HG02571 (cell line): Measurements from ENCODE around the gene AKAP13.

ENCODE experiments used
- ATAC-seq: cut with Tn5 transposase; IDR thresholded peaks from one replicate; pipeline ENCODE4 v1.9.1; 2021; ENCODE audit warnings: mild to moderate bottlenecking, moderate library complexity; ENCODE audit not compliant: unreplicated experiment

AKAP13 gene

DNA sequence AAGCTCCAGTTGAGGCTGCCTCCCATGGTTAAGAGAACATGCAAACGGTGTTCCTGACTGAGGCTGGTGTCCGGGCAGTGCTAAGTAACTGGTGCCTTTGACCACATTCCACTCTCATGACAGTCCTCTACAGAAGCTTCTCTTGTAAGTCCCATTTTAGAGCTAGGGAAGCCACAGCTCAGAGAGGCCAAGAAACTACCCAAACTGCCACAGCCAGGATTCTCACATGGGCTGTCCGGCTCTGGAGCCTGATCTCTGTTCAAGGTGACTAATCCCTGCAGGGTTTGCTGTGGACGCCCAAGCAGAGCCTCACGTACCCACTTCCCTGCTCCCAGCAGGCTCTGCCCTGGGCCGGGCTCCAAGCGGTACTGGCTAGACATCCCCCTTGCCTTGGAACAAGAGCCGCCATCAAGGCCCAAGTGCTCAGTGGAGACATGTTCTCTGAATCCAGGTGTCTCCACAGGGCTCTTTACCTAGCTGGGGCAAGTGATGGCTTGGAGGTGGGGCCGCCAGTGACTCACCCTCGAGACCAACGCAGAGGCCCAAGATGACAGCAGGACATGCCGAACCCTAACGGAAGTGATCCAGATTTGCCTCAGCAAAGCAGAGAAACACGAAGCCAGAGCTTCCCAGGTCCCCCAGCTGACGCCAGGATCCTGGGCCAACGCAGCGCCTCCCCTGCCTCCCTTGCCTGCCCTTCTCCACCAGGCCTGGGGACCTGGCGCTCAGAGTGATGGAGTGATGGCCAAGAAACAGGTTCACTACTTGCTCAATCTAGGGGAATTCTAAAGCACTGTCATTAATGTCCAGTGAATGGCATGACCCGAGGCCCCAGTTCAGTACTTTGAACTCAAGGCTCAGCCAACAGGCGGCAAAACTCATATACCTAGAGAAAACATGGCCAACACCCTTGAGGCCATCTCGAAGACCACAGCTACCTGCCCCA lies 390.0 kb downstream of the AKAP13 start:
- no peak for ATAC-seq

DNA sequence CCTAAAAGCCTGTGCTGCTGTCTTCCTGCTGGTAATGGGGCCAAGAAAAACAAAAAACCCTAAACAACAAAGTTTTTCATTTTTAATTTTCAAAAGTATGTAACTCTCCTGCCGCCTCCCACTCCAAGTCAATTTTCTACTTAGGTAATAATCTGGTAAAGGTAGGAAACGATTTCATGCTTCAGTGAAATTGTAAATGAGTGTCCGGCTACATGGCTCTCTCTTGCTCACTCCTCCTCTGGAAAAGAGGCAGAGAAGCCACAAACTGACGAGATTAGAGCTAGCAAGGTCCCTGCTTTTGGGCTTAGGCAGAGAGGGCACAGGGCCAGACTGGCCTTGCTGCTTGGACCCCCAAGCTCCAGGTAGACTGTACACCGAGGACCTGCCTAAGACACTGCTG lies 390.9 kb downstream of the AKAP13 start:
- no peak for ATAC-seq

DNA sequence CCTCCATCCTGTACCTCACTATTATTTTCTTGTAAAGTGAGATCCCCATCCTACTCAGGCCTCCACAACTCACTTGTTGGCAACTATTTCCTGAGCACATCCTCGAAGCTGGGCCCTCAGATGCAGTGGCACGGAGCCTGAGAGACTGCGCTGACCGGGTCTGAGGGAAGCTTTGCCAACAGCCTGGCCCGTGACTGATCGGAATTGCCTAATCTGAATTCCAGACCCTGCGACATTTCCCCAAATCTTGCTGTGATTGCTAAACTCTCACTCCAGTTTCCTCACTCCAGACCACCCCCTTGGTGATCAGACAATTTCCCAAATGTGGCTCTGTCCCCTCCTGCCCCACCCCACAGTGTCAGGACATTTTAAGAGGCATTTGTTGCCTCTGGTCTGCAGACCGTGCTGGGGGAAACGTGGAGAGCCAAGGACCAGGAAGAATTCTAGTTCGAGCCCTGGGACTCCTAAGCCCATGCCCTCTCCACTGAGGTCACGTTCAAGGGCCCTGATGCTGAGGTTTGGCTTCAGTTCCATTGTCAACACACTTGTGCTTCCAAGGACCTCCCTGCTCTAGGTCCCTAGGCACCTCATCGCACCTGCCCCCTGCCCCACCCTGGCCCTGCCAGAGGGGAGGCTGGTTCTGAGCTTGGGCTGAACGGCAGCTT lies 391.5 kb downstream of the AKAP13 start:
- no peak for ATAC-seq

DNA sequence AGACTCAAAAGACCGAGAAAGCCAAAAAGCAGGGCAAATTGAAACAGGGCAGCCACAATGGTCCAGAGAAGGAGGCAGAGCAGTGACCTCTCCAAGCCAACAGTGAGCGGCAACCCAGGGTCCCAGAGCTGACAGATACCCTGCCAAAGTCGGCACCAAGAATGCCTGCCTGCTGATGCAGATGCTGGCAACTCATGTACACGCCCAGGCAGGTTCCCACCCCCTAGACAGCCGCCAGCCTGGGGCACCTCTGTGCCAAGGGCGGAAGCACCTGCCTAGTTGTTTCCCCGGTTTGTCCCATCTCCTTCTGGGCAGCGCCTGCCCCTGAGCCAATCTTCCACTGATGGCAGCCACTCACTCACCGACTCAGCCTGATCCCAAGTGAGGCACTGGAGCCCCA lies 392.3 kb downstream of the AKAP13 start:
- ATAC-seq, result no peak

DNA sequence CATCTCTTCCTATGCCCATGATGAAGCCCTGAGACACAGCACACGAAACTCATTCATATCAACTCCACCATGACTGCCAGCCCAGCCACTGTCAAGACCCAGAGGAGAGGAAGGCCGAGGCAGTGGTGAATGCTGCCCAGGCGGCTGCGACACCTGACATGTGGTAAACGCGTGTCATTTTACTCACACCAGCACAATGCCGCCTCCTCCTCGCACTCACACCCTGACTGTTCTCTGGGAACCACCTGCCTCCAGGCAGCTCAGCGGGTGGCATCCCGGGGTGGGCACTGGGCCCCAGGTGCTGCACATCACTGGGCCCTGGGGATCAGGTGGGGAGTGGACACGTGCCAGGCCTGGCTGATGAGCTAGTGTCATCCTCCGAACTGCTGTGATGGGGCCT lies 392.8 kb downstream of the AKAP13 start:
- no peak for ATAC-seq

DNA sequence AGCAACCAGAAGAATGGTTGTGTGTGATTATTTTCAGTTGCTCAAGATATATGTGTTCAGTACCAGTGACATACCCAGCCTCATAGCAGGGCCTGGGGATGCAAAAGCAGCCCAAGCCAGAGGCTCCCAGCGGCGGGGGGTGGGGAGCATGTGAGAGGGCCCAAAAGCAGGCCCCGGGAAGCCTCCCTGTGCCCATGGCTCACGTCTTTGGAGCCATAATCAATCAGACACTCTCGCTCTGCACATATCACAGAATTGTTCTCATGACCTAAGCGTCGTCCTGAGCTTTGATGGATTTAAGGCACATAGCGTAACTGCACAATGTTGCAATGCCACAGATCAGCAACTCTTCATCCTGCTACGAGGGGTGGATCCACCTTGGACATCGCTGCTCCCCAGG lies 393.6 kb downstream of the AKAP13 start:
- no peak for ATAC-seq

DNA sequence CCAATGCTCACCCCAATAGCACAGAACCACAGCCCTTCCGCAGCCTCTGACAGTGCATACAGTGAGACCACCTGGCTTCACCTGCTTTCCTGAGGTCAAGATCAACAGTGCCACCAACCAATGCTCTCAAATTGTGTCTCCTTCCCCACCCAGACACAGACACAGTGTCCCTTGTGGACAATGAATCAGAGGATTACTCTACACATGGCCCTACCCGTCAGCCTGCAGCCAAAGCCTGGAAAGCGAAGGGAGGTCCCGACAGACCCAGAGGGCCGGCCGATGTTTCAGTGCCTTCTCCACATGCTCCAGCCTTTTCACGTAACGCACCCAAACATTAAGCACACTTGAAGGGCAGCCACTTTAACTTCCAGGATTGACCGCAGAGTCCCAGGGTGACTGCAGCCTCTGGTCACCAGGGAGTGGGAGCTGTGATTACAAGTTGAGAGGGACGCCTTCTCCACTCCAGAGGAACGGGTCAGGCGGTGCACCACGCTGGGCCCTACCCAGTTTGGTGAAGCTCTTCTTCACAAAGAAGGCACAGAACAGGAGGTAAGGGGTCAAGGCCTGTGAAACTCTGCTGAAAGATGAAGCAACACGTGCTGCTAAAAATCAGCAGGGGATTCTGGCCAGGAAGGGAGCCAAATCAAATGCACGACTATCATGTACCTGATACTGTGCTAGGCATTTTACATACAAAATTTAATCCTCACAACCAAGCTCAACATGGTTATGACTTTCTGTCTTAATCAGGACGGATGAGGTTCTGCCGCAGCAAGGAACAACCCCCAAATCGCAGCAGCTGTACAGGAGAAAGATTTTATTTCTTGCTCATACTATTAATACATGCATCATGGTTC lies 397.1 kb downstream of the AKAP13 start:
- no peak for ATAC-seq

DNA sequence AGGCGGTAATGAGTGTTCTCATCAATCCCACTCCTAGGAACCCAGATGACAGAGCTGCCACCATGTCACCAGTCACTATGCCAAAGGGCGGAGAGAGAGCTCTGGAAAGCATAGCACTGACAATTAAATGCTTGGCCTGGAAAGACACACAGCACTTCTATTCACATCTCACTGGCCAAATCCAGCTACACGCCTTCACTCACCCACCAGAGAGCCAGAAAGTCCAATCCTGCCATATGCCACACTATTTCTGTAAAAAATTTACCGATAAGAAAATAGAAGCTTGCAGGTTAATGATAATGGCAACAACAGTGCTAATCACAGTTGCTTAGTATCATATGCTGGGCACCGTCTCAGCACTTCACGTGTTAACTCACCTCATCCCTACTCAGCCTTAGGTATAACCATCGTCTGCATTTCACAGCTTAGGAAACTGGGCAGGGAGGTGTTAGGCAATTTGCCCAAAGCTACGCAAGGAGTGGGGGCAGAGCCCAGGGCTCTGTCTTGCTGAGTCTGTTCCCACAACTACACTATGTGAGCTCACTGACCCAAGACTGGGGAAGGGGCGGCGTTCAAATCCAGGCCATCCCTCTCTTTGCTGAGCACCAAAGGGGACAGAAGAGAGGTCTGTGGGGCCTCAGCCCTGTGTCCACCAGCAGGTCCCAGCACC lies 397.8 kb downstream of the AKAP13 start:
- no peak for ATAC-seq

DNA sequence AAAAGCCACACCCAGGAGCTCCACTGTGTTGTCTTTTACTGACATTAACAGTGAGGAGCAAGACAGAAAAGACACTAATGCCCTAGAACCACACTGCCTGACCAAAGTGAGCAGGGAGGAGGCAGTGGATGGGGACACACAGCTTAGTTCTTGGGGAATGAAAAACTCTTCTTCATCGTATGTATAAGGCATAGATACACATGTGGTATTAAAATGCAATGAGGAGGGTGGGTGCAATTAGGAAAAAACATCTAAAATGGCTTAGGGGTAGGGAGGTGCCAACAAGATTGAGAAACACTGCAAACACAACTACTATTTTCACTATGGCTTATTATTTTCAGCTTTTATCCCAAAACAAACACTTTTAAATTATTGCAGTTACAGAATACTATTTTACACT lies 398.8 kb downstream of the AKAP13 start:
- no peak for ATAC-seq

DNA sequence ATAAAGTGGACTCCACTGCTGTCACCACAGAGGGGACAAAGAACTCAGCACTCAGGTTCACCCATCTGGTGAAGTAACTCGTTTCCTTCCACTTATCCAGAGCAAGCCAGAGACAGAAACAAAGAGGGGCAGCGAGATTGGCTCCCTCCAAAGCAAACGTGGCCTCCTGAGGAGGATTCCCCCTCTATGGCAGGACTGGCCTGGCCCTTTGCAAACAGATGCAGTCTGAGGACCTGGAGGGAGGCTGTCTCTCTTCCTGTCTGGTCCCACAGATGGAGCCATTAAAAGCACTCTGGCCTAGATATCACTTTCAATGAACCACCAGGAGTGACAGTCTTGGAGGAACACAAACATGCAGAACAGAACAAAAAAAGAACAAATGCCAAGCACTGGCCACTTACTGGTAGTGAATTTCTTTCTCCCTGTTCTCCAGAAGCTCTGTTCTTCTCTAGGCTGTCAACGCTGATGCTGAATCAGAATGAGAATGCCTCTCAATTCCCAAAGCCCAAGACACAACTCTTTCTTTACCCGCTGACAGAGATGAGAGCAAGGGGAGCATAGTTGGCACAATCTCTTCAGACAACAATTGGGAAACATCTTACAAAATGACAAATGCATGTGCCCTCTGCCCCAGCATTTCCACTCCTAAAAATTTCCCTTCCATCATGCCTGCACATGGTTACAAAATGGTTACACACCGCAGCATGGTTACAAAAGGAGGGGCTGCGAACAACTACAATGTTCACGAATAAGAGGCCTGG lies 400.0 kb downstream of the AKAP13 start:
- no peak for ATAC-seq

DNA sequence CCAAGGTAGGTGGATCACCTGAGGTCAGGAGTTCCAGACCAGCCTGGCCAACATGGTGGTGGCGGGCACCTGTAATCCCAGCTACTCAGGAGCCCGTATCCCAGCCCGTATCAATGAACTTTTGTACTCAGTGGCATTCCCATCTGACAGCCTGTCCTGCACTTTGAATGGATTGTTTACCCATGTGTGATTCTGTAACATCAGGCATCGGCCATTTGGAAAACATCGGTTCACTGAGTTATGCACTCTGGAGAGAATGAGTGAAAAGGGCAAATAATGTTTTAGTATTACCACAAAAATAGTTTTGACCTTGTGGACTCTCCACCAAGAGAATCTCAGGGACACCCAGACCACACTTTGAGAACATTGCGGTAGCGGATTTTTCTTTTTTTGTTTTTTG lies 400.7 kb downstream of the AKAP13 start:
- ATAC-seq, result no peak

DNA sequence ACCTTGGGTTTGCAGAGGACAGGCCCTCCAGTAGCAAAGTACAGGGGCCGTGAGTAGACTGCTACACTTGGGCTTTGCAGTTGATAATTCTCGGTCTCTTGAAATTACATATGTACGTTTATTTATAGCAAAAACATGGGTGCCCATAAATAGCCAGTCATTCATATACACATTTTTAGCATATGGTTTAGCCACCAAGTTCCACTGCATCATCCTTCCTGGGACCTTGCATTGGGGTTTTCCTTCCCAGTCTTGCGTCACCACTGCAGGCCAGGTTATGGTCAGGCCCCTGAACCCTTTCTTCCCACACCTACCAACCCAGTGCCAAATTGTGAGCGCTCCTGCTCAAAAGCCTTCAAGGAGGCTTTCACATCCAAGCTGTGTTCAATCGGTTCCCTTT lies 401.7 kb downstream of the AKAP13 start:
- no peak for ATAC-seq

DNA sequence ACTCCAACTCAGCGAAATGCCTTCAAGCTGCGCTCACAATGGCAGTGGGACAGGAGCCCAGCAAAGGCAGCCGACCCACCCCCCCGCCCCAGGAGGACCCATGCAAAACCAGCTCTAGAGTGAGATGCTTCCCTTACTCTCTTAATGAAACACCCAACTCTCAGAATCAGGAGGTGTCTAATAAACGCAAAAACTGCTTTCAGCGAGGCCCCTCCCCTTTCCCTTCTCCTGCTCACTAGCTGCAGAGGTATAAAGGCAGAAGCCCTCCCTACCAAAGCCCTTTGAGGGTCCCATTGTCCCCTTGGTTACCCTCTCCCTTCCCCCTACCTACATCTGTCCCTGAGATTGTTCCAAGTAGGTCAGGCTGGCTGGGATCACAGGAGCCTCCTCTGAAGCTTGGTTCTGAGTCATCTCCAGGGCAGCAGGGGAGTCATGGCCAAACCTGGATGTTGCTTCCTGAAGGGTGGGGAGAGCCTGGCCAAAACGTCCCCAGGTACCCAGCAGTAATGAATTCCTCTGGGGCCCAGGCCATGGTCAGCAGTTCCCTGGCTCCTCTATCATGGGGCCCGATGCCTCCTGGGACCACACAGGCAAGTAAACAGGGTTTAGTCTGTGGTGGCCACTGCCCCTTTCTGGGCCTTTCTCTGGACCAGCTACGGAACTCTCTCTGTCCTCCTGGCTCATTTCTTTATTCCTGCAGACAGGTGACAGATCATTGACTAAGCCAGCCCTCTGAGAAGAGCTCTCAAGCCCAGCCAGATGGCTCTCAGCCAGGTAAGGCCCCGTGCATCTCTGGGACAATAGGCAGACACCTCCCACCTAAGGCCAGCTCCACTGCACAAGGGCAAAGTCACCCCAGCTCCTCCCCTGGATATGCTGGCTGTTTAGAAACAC lies 405.7 kb downstream of the AKAP13 start:
- ATAC-seq, result no peak

DNA sequence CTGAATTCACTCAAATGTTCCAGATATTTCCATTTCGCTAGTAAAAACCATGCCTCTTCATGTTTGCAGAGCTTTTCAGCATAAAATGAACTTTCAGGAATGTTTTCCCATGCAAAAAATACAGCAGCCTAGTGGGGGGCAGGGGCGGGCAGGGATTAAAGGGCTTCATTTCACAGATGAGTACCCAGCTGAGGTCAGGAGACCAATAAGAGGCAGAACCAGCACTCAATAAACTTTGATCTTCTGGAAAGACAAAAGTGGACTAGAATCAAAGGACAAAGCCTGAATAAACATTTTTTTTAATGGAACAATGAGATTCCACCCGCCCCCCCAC lies 406.3 kb downstream of the AKAP13 start:
- ATAC-seq, result no peak

DNA sequence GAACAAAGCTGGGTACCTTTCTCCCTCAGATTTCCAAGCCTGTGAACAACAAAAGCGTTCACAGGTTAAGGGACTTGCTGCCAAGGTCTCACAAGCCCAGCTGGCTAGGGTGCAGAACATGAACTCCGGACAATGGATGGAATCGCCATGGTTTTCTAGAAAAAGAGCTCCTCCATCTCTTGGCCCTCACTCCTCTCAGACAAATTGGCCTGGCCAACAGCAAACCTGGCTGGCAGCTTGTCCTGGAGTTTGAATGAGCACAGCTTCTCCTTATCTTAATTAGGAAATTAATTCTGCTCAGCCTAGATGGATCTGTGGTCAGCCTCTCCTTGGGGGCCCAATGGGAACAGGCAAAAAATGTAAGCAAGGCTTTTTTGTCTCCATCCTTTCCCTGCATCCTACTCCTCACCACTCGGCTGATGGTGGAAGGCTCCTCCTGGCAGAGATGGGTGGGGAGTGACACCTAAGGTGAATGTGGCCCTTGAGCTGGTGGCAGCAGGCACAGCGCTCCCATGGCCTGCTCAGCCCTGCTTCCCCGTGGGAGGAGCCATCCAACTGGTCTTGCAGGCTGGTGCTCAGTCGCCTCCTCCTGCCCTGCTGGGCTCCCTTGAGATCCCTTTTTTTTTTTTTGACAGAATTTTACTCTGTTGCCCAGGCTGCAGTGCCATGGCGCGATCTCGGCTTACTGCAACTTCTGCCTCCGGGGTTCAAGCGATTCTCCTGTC lies 408.5 kb downstream of the AKAP13 start:
- no peak for ATAC-seq

DNA sequence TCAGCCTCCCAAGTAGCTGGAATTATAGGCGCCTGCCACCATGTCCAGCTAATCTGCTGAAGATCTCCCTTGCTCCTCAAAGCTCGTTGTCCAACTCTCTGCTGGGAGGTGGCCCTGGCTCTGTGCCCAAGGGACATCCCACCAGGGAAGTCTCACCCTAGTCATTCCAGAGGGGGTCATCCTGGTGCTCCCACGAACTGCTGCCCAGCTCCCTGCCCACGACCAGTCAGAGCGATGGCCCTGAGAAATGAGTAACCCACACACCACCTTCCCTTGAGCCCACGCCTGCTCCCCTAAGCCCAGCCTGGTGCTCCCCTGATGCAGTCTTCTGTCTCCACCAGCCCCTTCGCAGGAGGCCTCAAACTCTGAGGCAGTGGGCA lies 409.1 kb downstream of the AKAP13 start:
- ATAC-seq, result no peak

DNA sequence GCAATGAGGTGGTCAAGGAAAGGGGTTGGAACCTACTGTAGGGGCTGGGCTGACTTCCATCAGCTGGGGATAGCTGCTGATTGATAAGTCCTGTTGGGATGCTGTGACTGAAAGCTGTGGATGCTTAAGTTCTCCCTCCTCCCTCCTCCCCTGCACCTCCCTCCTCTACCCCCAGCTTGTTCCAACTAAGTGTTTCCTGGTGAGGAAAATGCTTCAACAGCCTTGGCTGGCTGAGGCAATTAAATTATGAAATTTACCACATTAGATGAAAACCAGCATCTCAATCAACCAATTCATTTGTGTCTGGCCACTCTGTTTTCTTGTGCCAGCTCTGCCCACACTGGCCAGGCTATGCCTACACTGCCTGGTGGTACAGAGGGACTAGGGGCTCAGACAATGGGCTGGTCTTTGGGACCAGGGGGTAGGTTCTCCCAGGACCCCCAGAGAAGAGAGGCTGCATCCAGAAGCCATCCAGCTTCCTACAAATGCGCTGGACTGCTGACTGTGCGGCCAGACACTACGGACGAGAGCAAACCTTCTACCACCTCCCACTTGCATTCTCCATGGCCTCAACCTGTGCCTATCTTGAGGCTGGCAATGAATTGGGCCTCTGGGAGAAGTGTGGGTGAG lies 411.8 kb downstream of the AKAP13 start:
- ATAC-seq, result no peak

DNA sequence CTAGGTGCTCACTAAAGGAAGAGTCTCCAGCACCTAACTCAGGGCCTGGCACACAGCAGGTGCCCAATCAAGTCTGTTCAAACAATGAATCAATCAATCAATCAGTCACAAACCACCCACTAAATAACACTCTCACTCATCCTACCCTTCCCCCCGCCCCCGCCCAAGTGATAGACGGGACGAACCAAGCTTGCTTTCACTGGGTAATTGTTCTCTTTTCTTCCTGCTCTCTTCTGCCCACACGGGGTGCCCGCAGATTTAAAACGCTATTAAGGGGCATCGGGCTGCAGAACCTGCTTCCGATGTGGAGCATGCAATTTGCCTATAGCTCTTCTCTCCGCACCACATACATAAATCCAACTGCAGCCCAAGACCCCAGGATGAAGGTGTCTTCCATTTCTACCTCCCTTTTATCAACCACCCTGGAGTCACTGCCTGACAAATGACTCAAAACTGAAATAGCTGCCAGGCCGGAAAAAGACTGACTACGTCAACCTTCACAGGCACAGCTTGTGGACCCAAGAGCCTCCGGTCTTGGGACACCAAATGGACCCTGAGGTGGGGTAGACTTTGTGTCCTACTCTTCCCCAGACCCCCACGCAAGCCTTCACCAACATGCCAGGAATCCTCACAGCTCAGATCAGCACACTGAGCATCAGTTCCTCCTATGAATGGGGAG lies 412.6 kb downstream of the AKAP13 start:
- no peak for ATAC-seq
